GM18499 (cell line): Measurements from ENCODE around the gene ARID5A.

Experiments used
- ATAC-seq: cut with Tn5 transposase; IDR thresholded peaks from one replicate; pipeline ENCODE4 v1.9.1; 2021; ENCODE audit warnings: moderate number of reproducible peaks; ENCODE audit not compliant: insufficient read depth, unreplicated experiment

ARID5A gene

DNA sequence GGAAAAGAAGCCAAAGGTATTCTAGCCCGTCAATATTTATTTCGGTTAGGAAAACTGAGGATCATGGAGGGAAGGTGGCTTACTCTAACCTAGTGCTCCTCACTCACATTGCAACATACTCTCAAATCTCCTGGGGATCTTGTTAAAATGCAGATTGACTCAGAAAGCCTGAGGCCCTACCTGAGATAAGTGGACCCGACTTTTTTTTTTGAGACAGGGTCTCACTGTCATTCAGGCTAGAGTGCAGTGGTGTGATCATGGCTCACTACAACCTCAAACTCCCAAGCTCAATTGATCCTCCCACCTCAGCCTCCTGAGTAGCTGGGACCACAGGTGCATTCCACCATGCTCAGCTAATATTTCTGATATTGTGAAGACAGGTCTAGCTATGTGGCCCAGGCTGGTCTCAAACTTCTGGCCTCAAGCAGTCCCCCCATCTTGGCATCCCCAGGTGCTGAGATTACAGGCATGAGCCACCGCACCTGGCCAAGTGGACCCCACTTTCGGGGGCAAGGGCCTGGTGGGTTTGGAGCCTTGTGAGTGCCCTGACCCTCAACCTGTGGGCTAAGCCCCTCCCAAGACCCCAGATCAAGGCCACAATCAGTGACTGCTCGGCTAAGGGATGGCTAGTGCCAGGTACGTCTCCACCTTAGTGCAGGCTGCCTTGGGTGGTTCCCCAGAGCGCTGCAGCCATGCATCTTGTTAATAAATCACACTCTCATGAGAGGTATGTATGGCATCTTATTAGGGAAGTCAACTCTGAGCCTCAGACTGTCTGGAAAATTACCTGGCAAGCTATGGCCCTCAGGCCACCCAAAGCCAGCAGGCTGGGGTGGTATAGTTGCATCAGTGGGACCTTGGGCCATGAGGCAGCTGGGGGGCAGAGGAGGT lies 30.3 kb upstream of the ARID5A start:
- no peak for ATAC-seq

DNA sequence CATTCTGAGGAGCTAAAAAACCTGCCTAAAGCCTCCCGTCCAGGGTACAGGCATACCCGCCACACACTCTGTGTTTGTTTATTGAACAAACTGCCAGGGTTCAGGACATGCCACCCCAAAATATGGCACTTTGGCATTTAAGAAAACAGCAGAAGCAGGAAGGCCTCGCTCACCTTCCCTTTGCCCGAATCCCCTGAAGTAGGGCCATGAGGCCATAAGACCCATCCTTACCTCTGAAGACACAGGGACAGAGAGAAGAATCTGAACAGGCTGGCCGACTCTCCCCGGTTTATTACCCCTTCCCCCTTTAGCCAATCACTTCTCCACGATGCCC lies 29.7 kb upstream of the ARID5A start:
- no peak for ATAC-seq

DNA sequence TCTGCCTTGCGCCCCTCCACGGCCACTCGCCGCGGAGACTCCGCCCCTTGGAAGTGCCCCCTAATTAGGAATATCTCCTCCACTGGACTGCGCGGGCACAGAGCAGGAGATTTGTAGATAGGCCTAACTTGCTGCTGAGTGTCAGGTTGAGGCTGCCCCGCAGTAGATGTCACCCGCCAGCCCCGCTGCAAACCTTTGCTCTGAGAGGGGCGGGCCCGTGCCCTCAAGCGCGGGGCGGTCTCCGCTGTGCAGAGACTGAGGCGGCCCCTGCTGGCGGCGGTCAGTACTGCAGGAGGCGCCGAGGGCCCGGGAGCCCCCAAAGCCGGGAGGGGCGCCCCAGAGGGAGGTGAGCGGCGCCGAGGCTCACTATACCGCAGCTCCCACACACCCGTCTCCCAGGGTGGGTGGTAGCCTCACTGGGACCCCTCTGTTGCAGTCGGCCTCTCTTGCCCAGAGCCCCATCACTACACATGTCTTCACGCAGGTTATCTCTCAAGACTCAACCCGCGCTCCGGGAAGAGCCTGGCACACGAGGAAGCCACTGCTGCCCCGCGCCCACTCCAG lies 28.5 kb upstream of the ARID5A start:
- ATAC-seq: no peak

DNA sequence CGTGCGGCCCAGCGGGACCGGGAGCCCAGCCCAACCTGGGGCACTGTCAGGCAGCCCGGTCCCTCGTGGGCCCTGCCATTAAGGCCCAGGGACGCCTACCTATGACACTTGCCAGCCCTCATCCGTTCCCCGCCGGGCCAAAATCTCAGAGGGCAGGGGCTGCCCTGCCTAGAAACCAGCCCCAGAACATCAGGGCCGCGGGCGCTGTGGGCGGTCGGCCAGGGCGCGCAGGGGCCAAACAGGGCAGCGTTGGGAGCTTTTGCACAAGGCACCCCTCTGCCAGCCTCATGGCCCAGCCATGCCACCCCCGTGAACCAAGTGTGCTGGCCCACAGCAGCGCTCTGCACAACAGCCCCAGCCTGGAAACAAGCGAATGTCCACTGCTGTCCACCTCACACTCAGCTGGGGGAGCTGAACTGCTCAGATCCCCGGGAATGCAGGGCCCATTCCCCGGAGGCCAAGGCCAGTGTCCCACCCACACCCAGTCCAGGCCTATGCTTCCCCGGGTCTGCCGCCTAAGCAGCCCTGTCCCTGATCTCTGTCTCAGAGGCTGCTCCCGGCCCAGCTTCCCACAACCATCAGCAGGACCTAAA lies 27.9 kb upstream of the ARID5A start:
- ATAC-seq: no peak

DNA sequence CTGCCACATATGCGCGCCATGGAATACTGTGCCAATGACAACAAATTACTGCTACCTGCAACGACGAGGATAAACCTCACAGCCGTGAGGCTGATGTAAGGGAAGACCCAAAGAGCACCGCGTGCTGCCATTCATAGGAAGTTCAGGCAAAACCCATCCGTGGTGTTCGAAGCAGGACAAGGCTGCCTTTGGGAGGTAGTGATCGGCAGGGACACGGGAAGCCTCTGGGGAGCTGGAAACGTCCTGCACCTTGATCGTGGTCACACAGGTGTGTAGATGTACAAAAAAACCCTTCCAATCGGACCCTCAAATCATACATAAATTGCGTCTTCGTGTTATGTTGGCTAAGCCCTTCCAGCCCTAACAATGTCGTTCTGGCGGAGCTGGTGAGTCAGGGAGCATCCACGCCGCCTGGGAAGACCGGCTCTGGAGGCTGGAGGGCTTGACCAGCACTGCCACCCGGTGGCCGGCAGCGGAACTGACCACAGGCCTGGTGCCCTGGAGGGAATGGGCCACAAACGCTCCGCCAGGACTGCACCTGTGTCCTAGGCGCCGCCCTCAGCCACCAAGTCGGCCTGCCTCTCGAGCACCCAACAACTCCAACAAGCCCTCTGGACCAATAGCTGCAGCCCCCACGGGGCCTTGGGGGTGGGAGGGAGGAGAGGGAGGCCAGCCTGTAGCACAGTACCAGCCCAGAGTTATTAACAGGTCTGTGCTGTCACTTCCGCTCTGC lies 27.3 kb upstream of the ARID5A start:
- no peak for ATAC-seq

DNA sequence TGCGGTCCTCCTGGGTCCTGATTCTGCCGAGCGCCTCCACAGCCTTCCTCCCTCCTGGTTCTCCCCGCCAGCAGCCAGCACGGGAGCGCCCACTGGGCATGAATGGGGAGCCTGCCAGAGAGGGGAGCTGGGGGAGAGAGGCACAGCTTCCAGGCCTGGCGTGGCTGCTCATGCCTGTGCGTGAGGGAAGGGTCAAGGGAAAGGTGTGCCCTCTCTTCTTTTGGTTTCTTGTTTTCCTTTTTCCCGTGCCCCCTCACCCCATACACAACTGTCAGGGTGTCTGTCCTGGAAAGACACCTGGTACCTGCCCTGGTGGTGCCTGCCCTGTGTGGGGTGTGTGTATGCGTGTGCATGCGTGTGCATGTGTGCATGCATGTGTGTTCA lies 26.7 kb upstream of the ARID5A start:
- no peak for ATAC-seq

DNA sequence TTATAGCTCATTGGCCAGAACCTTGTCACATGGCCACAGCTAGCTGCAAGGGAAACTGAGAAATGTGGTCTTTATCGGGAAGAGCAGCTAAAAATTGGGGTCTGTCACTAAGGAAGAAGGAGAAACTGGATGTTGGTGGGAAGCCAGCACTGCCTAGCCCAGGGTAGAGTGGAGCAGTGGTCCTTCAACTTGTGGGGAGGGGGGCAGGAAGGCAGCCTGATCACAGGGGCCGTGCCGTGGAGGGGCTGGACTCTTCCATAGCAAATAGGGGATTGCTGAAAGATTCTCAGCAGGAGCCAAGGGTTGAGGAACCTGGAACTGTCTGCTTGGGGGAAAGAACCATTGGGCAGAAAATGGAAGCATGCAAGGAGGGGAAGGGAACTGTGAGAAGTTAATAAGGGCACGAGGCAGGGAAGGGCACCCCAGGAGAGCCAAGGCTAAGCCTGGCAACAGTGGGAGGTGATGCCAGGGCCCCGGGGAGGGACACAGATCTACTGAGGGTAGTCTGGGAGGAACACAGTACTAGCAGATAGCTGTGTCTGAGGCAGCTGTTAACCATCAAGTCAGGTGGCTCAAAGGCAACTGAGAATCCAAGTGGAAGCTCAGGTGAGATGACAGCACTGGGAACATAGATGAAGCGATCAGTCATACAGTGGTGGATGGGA lies 25.5 kb upstream of the ARID5A start:
- no peak for ATAC-seq

DNA sequence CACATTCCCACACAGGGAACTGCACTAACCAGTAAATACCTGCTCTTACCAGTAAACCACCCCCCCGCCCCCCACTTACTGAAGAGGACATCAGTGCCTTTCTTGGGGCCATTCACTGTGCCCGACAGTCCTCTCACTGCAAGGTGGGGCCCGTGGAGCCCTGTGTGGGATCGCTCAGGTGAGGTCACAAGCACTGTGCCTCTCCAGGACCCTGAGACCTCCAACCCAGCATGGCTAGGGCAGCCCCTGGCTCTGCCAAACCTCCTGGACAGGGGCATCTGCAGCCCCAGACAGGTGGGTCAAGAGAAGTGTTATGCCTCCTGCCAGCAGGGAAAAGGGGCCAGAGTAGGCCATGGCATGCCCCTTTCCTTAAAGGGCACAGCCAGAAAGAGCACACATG lies 24.7 kb upstream of the ARID5A start:
- ATAC-seq: no peak

DNA sequence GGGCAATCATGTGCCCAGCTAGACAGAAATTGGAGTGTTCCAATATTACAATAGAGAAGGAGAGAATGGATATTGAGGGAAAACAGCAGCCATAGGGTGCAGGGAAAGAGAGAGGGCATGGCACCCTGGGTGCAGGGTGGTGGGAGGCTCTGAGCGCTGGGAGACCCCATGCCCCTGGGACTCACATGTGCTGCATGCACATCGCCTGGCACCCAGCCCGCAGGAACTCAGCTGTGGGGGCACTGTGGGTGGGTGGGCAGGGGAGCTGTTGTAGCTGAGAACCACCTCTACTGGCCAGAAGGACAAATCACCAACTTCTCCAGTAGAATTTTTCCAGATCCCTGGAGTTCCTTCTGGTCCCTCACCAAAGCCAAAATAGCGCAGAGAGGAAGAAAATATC lies 24.2 kb upstream of the ARID5A start:
- no peak for ATAC-seq

DNA sequence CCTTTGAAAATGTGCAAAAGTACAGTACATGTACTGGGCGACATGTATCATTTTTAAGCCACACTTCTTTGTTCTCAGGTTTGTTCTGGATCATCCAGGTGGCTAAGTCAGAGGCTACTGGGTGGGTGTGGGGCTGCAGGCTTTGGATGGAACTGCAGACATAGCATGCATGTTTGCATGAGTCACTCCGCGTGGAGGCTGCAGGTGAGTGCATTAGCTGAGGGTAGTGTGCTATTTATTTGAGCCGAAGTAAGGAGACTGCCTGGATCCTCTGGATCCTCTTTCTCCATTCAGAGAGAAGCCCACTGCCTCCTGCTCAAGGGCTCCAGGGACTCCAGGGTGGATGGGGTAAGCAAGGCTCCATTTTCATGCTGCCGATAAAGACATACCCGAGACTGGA lies 22.0 kb upstream of the ARID5A start:
- ATAC-seq: no peak

DNA sequence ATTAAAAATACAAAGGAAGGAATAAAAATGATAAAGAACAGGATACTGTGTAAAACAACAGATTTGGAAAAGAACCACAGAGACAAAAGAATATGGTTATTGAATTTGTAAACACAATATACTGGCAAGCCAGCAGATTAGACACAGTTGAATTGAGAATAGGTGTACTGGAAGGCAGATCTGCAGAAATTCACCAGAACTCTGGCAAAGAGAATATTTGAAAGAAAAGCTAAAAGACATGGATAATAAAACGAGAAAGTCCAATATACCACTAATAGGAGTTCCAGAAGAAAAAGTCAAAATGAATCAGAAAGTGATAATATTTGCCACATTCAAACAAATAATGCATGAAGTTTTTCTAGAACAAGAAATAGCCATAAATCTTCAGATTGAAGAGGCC lies 19.5 kb upstream of the ARID5A start:
- ATAC-seq: no peak

DNA sequence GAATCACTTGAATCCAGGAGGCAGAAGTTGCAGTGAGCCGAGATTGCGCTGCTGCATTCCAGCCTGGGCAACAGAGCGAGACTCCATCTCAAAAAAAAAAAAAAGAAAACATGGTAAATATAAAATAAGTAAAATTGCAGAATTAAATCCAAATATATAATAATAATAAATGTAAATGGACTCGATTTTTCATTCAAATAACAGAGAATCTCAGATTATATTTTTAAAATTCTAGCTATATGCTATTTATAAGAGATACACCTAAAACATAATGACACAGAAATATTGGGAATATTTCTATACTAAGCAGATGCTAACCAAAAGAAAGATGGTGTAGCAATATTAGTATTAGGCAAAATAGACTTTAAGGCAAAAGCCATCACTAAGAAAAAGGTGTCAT lies 16.3 kb upstream of the ARID5A start:
- no peak for ATAC-seq

DNA sequence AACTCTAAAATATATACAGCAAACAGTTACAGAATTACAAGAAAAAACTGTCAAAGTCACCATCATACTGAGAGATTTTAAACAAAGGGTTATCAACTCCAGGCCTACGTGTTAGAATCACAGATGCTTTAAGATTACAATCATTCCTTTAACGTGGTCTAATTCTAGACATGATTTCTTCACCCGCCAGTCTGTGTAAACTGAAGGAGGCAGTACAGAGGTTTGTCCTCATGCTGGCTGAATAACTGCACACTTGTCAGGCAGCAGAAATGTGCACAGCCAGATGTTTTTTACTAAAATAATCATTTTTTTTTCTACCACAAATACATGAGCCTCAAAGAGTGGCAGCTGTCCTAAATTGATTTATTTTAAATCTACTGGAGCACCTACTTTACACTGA lies 15.9 kb upstream of the ARID5A start:
- ATAC-seq: no peak

DNA sequence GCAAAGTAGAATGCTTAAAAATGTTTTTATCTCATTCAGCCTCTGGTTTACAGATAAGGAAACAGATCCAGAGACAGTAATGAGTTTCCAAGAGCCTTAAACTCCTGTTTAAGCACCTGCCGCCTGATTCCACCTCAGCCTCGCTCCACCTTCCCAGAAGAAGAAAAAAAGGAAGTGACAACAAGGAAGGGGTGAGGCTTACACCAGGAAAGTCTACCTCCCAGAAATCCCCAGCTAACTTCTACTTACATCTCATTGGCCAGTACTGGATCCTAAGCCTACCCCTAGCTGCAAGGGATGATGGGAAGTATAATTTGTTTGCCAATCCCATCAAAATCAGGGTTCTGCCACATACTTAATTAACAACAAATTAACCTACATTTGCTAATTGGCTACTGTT lies 15.3 kb upstream of the ARID5A start:
- no peak for ATAC-seq

DNA sequence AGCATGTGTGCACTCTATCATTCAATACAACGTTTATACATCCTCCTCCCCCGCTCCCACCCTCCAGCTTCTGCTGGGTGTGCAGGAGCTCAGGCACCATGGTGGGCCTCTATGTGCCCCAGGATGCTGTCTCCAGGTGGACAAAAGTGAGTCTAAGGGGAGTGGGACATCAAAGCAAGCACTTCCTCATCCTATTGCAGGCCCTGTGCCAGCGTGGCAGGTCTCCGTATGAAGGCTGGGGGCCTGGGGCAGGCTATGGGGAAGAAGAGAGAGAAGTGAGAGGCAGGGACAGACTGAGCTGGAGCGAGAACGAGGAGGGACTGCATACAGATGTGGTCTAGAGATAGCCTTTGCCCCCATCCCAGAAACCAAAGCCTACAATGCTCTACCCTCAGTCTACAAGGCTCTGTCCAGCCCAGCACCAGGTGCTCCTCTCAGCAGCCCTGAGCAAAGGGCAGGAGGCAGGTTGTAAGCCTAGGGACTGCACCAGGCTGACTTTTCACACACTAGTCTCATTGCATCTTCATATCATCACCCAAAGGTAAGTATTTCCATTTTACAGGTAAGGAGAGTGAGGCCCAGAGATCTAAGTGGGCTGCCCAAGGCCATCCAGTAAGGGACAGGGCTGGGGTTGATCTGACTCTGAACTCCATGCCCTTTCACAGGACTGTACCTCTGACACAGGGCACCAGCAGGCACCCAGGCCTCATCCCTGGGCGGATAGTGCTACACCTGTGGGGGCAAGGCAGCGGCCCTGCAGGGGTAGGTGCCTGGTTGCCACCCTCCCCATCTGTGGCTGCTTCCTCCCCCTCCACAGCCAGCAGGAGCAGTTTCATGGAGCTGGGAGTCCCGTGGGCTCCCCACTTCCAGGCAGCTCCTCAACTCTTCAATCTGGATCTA lies 14.0 kb upstream of the ARID5A start:
- no peak for ATAC-seq

DNA sequence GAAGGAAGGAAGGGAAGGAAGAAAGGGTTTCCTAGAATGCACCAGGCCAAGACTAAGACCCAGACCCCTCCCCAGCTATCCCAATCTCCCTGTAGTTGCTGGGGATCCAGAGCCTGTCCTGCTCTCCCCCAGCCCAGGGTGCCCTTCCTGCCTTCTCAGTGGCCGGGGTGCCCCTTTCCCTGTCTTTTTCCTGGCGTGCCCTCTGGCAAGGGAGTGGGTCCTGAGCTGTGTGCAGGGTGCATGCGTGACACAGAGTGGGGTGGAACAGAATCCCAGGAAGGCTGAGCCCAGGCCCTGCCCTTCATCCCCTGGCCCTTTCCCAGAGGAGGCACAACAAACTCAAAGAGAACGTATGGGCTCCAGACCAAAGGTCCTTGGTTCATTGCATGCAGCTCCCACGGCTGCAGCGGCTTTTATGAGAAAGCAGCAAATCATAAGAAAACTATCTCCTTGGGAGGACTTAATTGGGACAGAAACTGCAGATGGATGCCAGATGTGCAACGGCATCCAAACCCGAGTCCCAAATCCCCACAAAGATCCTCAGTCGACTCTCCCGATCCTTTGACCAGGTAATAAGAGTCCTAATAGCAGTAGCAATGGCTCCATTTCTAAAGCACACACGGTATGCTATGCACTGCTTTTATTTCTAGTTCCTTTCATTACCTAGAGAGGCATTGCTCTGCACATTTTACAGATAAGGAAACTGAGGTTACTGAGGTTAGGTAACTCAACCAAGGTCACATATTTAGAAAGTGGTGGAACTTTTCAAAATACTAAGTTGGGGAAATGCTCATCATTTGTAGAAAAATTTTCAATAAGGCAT lies 12.7 kb upstream of the ARID5A start:
- ATAC-seq: no peak

DNA sequence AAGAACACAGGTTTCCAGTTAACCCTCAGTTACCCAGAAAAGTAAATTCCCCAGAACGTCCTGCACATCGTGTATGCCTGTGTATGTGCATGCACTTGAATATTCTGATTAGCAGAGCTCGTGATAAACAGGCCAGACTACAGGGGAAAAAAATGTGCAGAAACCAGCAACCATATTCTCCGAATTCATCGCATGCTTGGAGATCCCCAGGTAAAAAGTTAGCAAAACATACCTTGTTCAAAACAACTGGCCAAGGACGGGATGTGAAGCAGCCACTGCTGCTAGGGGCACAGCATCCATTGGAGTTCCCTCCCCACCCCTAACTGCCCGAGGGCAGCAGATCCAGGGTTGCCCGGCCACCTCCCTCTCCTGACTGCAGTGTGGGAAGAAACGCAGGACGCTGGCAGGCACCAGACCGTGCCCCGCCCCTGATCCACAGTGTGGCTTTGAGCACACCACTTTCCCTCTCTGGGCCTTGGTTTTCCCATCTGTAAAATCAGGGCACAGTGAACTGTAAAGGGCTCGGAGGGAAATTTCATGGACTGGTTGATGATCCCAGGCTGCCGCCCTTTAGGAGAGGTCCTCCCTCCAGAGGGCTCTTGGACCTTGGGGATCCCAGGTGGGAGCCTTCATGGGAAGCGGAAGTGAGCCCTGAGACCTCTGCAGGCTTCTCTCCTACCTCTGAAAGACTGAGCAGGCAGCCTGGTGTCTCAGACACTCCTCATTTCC lies 11.9 kb upstream of the ARID5A start:
- no peak for ATAC-seq

DNA sequence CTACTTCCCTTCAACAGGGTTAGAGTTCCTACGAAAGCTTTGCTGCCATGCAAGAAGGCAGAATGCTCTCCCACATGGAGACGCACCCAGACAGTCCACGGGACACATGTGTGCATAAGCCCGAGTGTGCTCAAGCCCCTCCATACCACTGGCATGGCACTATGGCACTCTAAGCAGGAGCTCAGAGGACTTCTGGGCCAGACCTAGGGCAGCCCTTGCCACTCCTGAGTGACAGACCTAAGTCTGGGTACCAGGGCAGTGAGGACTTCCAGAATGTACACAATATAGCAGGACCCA lies 11.4 kb upstream of the ARID5A start:
- ATAC-seq: no peak
